ENCODE results near the gene RALGDS. TPM values are rescaled to one million over a fixed set of nuclear protein-coding genes. Genes with fewer than 3 reads are reported as not detected.
"Not testable (repeated sequence)": the region's sequence is repeated elsewhere in the genome, so short reads cannot be mapped to it uniquely, and the experiment has no call there.

RALGDS gene
- total RNA-seq, 5 donors from 2014 or later (not counting 1 experiment from before 2014, with no cell fraction given): 81.0 to 161 (median 137) TPM

DNA sequence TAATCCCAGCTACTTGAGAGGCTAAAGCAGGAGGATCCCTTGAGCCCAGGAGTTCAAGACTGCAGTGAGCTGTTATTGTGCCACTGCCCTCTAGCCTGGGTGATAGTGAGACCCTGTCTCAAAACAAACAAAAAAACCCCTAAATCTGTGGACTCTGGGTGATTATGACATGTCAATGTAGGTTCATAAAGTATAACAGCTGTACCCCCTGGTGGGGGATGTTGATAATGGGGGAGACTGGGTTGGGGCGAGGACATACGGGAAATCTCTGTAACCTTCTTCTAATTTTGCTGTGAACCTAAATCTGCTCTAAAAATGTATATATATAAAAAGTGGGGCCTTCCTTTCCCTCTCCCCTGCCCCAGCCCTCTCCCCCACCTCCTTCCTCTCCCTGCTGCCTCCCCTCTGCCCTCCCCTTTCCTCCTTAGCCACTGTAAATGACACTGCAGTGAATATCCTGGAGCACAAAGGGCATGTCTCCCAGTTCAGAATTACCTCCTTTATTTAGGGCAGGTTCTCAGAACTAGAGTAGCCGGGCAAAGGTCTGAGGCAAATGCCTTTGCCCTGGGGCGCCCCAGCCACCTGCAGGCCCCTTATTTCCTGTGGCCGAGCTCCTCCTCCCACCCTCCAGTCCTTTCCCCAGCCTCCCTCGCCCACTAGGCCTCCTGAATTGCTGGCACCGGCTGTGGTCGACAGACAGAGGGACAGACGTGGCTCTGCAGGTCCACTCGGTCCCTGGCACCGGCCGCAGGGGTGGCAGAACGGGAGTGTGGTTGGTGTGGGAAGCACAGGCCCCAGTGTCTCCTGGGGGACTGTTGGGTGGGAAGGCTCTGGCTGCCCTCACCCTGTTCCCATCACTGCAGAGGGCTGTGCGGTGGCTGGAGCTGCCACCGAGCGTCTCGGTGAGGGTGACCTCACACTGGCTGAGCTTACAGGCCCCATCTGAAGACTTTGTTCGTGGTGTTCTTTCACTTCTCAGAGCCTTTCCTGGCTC, 40.0 kb downstream of the RALGDS start:
- H3K36me3 ChIP-seq (ENCODE audit: control insufficient read depth in 2 of 2, extremely low read depth in 1 of 2, insufficient read depth in 1 of 2, low read length in 1 of 2); H3K9me3 Mint-ChIP-seq; DNase-seq; H3K27ac ChIP-seq (ENCODE audit: low read length); H3K4me3 Mint-ChIP-seq; H3K27me3 Mint-ChIP-seq; CTCF ChIA-PET; H3K27ac Mint-ChIP-seq; H3K27me3 ChIP-seq (replicated peaks in 1 of 2; ENCODE audit: control insufficient read depth in 2 of 2, extremely low read depth in 1 of 2, insufficient read depth in 2 of 2, low read length in 1 of 2); H3K9me3 ChIP-seq; H3K4me3 ChIP-seq (ENCODE audit: control insufficient read depth in 1 of 2, extremely low read depth in 1 of 2, low read length in 1 of 2); H3K36me3 Mint-ChIP-seq; POLR2A ChIA-PET; H3K4me1 Mint-ChIP-seq; H3K4me1 ChIP-seq (ENCODE audit: control insufficient read depth in 1 of 2, extremely low read depth in 1 of 2, insufficient read depth in 2 of 2, low read length in 2 of 2); ATAC-seq (replicated peaks in 1 of 4): not testable (repeated sequence)
- 94% methylated on average over 5 of the region's 18 CpGs for WGBS (ENCODE audit: insufficient coverage)

DNA sequence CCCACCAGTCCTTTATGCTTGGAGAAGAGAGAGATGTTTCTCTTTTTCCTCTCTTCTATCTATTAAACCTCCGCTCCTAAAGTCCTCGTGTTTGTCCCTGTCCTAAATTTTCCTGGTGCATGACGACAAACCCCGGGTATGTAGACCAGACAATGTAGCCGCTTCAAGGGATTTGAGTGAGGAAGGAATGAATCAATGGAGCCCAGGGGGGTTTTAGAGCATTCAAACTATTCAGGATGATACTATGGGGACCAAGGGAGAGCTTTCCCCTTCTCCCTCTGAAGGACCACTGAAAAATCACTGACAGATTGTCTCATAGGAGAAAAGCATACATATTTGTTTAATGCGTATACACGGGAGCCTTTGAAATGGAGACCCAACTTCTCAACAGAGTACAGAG, 40.9 kb downstream of the RALGDS start:
- POLR2A ChIA-PET: no interaction called here

GRCh38 chr9:133078486-133078885, 42.6 kb downstream of the RALGDS start:
- Mint-ChIP-seq H3K4me1 (no peaks in the 10 kb centered on the region), H3K27ac (no peak overlapping the region), H3K27me3 (no peaks in the 10 kb centered on the region), H3K4me3 (no peak overlapping the region), H3K36me3 (no peaks in the 10 kb centered on the region), H3K9me3 (no peaks in the 10 kb centered on the region)
- DNase-seq (no peak), ATAC-seq (replicated peaks in 1 of 4) (no peak)
- Histone ChIP-seq H3K9me3 (no peaks in the 10 kb centered on the region), H3K4me3 (ENCODE audit: control insufficient read depth in 1 of 2, extremely low read depth in 1 of 2, low read length in 1 of 2) (no peak overlapping the region), H3K27me3 (replicated peaks in 1 of 2; ENCODE audit: control insufficient read depth in 2 of 2, extremely low read depth in 1 of 2, insufficient read depth in 2 of 2, low read length in 1 of 2) (peaks cover 0 to 7% of the 10 kb centered on the region in 2 experiments), H3K4me1 (ENCODE audit: control insufficient read depth in 1 of 2, extremely low read depth in 1 of 2, insufficient read depth in 2 of 2, low read length in 2 of 2) (no peaks in the 10 kb centered on the region), H3K27ac (ENCODE audit: low read length) (no peak overlapping the region), H3K36me3 (ENCODE audit: control insufficient read depth in 2 of 2, extremely low read depth in 1 of 2, insufficient read depth in 1 of 2, low read length in 1 of 2) (no peaks in the 10 kb centered on the region)
- 89% methylated on average over 14 of the region's 14 CpGs for WGBS (ENCODE audit: insufficient coverage)
- CTCF ChIA-PET: no interaction called here
- POLR2A ChIA-PET: no interaction called here

More for the DNA sequence above, 40.9 kb downstream of the RALGDS start:
- ATAC-seq (replicated peaks in 1 of 4): no peak
- Histone ChIP-seq H3K36me3 (ENCODE audit: control insufficient read depth in 2 of 2, extremely low read depth in 1 of 2, insufficient read depth in 1 of 2, low read length in 1 of 2) (no peaks in the 10 kb centered on the region), H3K27me3 (replicated peaks in 1 of 2; ENCODE audit: control insufficient read depth in 2 of 2, extremely low read depth in 1 of 2, insufficient read depth in 2 of 2, low read length in 1 of 2) (peaks cover 0 to 7% of the 10 kb centered on the region in 2 experiments), H3K4me3 (ENCODE audit: control insufficient read depth in 1 of 2, extremely low read depth in 1 of 2, low read length in 1 of 2) (no peak overlapping the region), H3K4me1 (ENCODE audit: control insufficient read depth in 1 of 2, extremely low read depth in 1 of 2, insufficient read depth in 2 of 2, low read length in 2 of 2) (no peaks in the 10 kb centered on the region), H3K9me3 (no peaks in the 10 kb centered on the region), H3K27ac (ENCODE audit: low read length) (no peak overlapping the region)
- whole genome bisulfite sequencing (ENCODE audit: insufficient coverage): 77% methylated on average over 5 of the region's 7 CpGs
- no peak for DNase-seq
- CTCF ChIA-PET: no interaction called here
- Mint-ChIP-seq H3K27ac (no peak overlapping the region), H3K9me3 (no peaks in the 10 kb centered on the region), H3K36me3 (no peaks in the 10 kb centered on the region), H3K27me3 (no peaks in the 10 kb centered on the region), H3K4me3 (no peak overlapping the region), H3K4me1 (no peaks in the 10 kb centered on the region)

GRCh38 chr9:133076691-133077090, 44.3 kb downstream of the RALGDS start:
- H3K4me3 ChIP-seq (ENCODE audit: control insufficient read depth in 1 of 2, extremely low read depth in 1 of 2, low read length in 1 of 2): no peak overlapping the region
- peaks cover 0 to 3% of the 10 kb centered on the region in 2 experiments for H3K27me3 ChIP-seq (replicated peaks in 1 of 2; ENCODE audit: control insufficient read depth in 2 of 2, extremely low read depth in 1 of 2, insufficient read depth in 2 of 2, low read length in 1 of 2)
- H3K4me1 ChIP-seq (ENCODE audit: control insufficient read depth in 1 of 2, extremely low read depth in 1 of 2, insufficient read depth in 2 of 2, low read length in 2 of 2): no peaks in the 10 kb centered on the region
- Mint-ChIP-seq H3K27ac (no peak overlapping the region), H3K9me3 (no peaks in the 10 kb centered on the region), H3K36me3 (no peaks in the 10 kb centered on the region), H3K4me1 (no peaks in the 10 kb centered on the region), H3K27me3 (no peaks in the 10 kb centered on the region), H3K4me3 (no peak overlapping the region)
- no peak for ATAC-seq (replicated peaks in 1 of 4)
- H3K9me3 ChIP-seq: no peaks in the 10 kb centered on the region
- no peak overlapping the region for H3K27ac ChIP-seq (ENCODE audit: low read length)
- H3K36me3 ChIP-seq (ENCODE audit: control insufficient read depth in 2 of 2, extremely low read depth in 1 of 2, insufficient read depth in 1 of 2, low read length in 1 of 2): no peaks in the 10 kb centered on the region
- no peak for DNase-seq
- no CpG with 5 or more reads among the region's 4 CpGs for whole genome bisulfite sequencing (ENCODE audit: insufficient coverage)
- ChIA-PET POLR2A (interaction anchor here in 1 of 2 donors (0.9 kb wide), 1 partner anchor 13 kb away, joined by 3 read pairs; no protein-coding TSS in a partner anchor), CTCF (no interaction called here)

DNA sequence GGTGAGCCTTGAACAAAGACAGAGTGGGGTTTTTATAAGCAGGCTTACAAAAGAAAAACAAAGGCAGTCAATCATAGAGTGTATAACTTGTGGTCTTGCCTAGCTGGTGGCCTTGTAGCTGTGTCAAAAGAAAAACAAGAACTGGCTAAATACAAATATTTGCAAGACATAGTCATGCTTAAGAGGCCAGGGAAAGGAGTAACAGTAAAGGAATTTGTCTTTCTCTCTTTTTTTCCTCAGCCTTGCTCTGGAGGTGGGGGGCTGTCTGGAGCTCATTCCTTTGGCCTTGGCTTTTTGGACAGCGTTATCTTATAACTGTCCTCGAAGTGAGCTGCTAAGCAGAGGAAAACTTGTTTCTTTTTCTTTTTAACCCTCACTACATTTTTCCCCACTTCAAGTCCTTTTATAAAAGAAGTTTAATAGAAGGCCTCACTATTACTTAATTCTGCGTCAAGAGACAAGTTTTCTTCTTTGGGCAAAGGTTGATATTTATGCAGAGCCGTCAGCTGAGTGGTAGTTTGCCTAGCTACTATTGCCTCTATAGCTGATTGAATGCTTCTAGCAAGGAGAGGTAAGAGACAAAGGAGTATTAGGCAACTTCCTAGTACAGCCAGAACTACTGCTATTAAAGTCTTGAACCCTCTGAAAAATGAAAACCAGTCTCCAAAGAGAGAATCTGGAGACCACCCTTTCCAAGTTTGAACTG, 45.0 kb downstream of the RALGDS start:
- H3K27ac ChIP-seq (ENCODE audit: low read length): no peak overlapping the region
- no CpG with 5 or more reads among the region's 4 CpGs for WGBS (ENCODE audit: insufficient coverage)
- Mint-ChIP-seq H3K27ac (no peak overlapping the region), H3K4me3 (no peak overlapping the region), H3K27me3 (no peaks in the 10 kb centered on the region), H3K36me3 (no peaks in the 10 kb centered on the region), H3K9me3 (no peaks in the 10 kb centered on the region), H3K4me1 (no peaks in the 10 kb centered on the region)
- no peaks in the 10 kb centered on the region for H3K9me3 ChIP-seq
- H3K4me3 ChIP-seq (ENCODE audit: control insufficient read depth in 1 of 2, extremely low read depth in 1 of 2, low read length in 1 of 2): no peak overlapping the region
- CTCF ChIA-PET: no interaction called here
- DNase-seq (no peak), ATAC-seq (replicated peaks in 1 of 4) (no peak)
- no peaks in the 10 kb centered on the region for H3K27me3 ChIP-seq (replicated peaks in 1 of 2; ENCODE audit: control insufficient read depth in 2 of 2, extremely low read depth in 1 of 2, insufficient read depth in 2 of 2, low read length in 1 of 2)
- no peaks in the 10 kb centered on the region for H3K4me1 ChIP-seq (ENCODE audit: control insufficient read depth in 1 of 2, extremely low read depth in 1 of 2, insufficient read depth in 2 of 2, low read length in 2 of 2)
- H3K36me3 ChIP-seq (ENCODE audit: control insufficient read depth in 2 of 2, extremely low read depth in 1 of 2, insufficient read depth in 1 of 2, low read length in 1 of 2): no peaks in the 10 kb centered on the region
- POLR2A ChIA-PET: interaction anchor here in 1 of 2 donors (0.9 kb wide), 1 partner anchor 12 kb away, joined by 3 read pairs; no protein-coding TSS in a partner anchor

DNA sequence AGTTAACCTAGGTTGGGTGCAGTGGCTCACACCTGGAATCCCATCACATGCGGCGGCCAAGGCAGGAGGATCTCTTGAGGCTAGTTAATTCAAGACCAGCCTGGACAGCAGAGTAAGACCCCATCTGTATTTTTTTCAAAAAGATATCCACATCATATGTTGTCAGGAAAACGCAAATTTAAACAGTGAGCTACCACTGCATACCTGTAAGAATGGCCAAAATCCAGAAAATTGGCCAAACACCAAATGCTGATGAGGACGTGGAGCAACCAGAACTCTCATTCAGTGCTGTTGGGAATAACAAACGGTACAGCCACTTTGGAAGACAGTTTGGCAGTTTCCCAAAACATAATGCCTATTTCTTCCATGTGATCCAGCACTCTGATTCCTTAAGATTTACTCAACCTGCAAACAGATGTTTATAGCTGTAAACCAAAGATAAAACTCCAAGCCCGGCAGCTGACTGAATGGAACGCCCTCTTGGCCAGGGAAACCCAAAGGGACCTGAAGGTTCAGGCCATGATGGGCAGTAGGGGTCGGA, 46.9 kb downstream of the RALGDS start:
- WGBS (ENCODE audit: insufficient coverage): 73% methylated on average over 7 of the region's 8 CpGs
- Mint-ChIP-seq H3K4me3 (no peak overlapping the region), H3K36me3 (no peaks in the 10 kb centered on the region), H3K27me3 (no peaks in the 10 kb centered on the region), H3K9me3 (no peaks in the 10 kb centered on the region), H3K4me1 (no peaks in the 10 kb centered on the region), H3K27ac (no peak overlapping the region)
- Histone ChIP-seq H3K27me3 (replicated peaks in 1 of 2; ENCODE audit: control insufficient read depth in 2 of 2, extremely low read depth in 1 of 2, insufficient read depth in 2 of 2, low read length in 1 of 2) (no peaks in the 10 kb centered on the region), H3K9me3 (no peaks in the 10 kb centered on the region), H3K4me3 (ENCODE audit: control insufficient read depth in 1 of 2, extremely low read depth in 1 of 2, low read length in 1 of 2) (no peak overlapping the region), H3K4me1 (ENCODE audit: control insufficient read depth in 1 of 2, extremely low read depth in 1 of 2, insufficient read depth in 2 of 2, low read length in 2 of 2) (no peaks in the 10 kb centered on the region), H3K27ac (ENCODE audit: low read length) (no peak overlapping the region), H3K36me3 (ENCODE audit: control insufficient read depth in 2 of 2, extremely low read depth in 1 of 2, insufficient read depth in 1 of 2, low read length in 1 of 2) (no peaks in the 10 kb centered on the region)
- ChIA-PET CTCF (interaction anchor here in 1 of 2 donors (0.8 kb wide), 1 partner anchor 112 kb away, joined by 3 read pairs; no protein-coding TSS in a partner anchor), POLR2A (no interaction called here)
- ATAC-seq (replicated peaks in 1 of 4): no peak
- no peak for DNase-seq
